Ectodermal cell (in vitro differentiated cells): ENCODE results near the gene ERCC2.
"Not testable (repeated sequence)": the region's sequence is repeated elsewhere in the genome, so short reads cannot be mapped to it uniquely, and the experiment has no call there.

Source experiments
- H3K27ac ChIP-seq: 2 replicates; pipeline ENCODE4 v1.7.0; 2013; ENCODE audit warnings: mild to moderate bottlenecking, low read depth, low read length; ENCODE audit not compliant: insufficient read depth, poor library complexity, severe bottlenecking
- H3K27me3 ChIP-seq: 2 replicates; pipeline ENCODE4 v1.7.0; 2013; ENCODE audit warnings: mild to moderate bottlenecking, low read length; ENCODE audit not compliant: insufficient read depth, control insufficient read depth, poor library complexity, severe bottlenecking
- H3K36me3 ChIP-seq: one replicate; pipeline ENCODE4 v1.7.0; 2013; ENCODE audit warnings: low read length; ENCODE audit not compliant: control insufficient read depth, insufficient read depth
- H3K4me1 ChIP-seq: one replicate; pipeline ENCODE4 v1.7.0; 2013; ENCODE audit warnings: low read length; ENCODE audit not compliant: control insufficient read depth, insufficient read depth
- H3K4me3 ChIP-seq: 2 replicates; pipeline ENCODE4 v1.7.0; 2013; ENCODE audit warnings: low read depth, low read length, control low read depth; ENCODE audit not compliant: insufficient read depth
- H3K9me3 ChIP-seq: 2 replicates; pipeline ENCODE4 v1.7.0; 2013; ENCODE audit warnings: mild to moderate bottlenecking, low read length, moderate library complexity; ENCODE audit not compliant: control insufficient read depth
- WGBS, 2 experiments: methylation state at CpG; one replicate each; pipeline ENCODE4 v1.1.7; 2013; ENCODE audit warnings: missing lambda C conversion rate in 2 of 2; 5-methylcytosine and 5-hydroxymethylcytosine counted together

The ERCC2 gene

DNA sequence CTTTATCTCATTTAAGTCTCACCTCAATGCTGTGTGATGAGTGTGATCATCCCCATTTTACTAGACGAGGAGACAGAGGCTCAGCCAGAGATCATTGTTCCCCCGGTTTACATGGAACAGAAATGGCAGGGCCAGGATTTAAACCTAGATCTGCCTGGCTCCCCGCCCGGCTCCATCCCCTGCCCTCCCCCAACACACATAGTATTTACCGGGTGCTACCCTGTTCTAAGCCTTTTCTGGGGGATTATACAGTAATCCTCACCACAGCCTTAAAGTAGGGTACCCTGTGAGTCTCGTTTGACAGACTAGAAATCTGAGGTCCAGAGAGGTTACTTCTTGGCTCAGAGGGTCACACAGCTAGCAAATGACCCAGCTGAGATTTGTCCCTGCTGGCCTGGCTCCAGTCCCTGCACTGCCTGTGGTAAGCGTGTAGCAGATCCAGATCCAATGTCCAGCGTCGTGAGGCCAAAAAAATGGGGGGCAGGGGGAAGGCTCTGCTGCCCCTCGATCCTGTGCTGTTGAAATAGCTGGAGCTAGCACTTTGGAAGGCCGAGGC is 33.6 kb downstream of the ERCC2 start:
- no peaks in the 10 kb centered on the region for H3K4me1 ChIP-seq
- H3K9me3 ChIP-seq, result no peaks in the 10 kb centered on the region
- no peaks in the 10 kb centered on the region for H3K36me3 ChIP-seq
- 85 to 86% methylated on average over 11 of the region's 11 CpGs for WGBS, 2 experiments
- peaks cover 29% of the 10 kb centered on the region for H3K27me3 ChIP-seq
- no peak overlapping the region for H3K27ac ChIP-seq
- H3K4me3 ChIP-seq, result no peak overlapping the region

- not testable (repeated sequence) for H3K9me3 ChIP-seq, H3K4me3 ChIP-seq, H3K4me1 ChIP-seq, H3K36me3 ChIP-seq, H3K27ac ChIP-seq
- H3K27me3 ChIP-seq, result peaks cover 10% of the 10 kb centered on the region
- 93% methylated on average over 4 of the region's 4 CpGs for WGBS, 2 experiments
Measured at GRCh38 chr19:45334881-45335280, 35.5 kb downstream of the ERCC2 start.

GRCh38 chr19:45333609-45334303 is 36.6 kb downstream of the ERCC2 start:
- Histone ChIP-seq H3K36me3 (no peaks in the 10 kb centered on the region), H3K4me3 (no peak overlapping the region), H3K27ac (no peak overlapping the region), H3K4me1 (no peaks in the 10 kb centered on the region), H3K9me3 (no peaks in the 10 kb centered on the region), H3K27me3 (no peaks in the 10 kb centered on the region)
- WGBS, 2 experiments, result 85 to 88% methylated on average over 10 of the region's 10 CpGs

GRCh38 chr19:45331411-45331810 is 39.0 kb downstream of the ERCC2 start:
- H3K36me3 ChIP-seq, result no peaks in the 10 kb centered on the region
- WGBS, 2 experiments, result 89% methylated on average over 7 of the region's 7 CpGs
- no peak overlapping the region for H3K4me3 ChIP-seq
- no peaks in the 10 kb centered on the region for H3K9me3 ChIP-seq
- no peak overlapping the region for H3K27ac ChIP-seq
- no peaks in the 10 kb centered on the region for H3K4me1 ChIP-seq
- no peaks in the 10 kb centered on the region for H3K27me3 ChIP-seq

GRCh38 chr19:45327404-45328143 is 42.8 kb downstream of the ERCC2 start:
- Histone ChIP-seq H3K4me3 (no peak overlapping the region), H3K9me3 (no peaks in the 10 kb centered on the region), H3K27ac (no peak overlapping the region), H3K36me3 (no peaks in the 10 kb centered on the region), H3K27me3 (peaks cover 19% of the 10 kb centered on the region), H3K4me1 (peaks cover 10% of the 10 kb centered on the region)
- WGBS, 2 experiments, result 82 to 83% methylated on average over 12 to 13 of the region's 13 CpGs

GRCh38 chr19:45324349-45324907 is 45.9 kb downstream of the ERCC2 start:
- 78 to 81% methylated on average over 11 of the region's 11 CpGs for WGBS, 2 experiments
- no peak overlapping the region for H3K27ac ChIP-seq
- peaks cover 12% of the 10 kb centered on the region for H3K4me1 ChIP-seq
- H3K36me3 ChIP-seq, result no peaks in the 10 kb centered on the region
- no peaks in the 10 kb centered on the region for H3K9me3 ChIP-seq
- no peak overlapping the region for H3K4me3 ChIP-seq
- H3K27me3 ChIP-seq, result peaks cover 19% of the 10 kb centered on the region

GRCh38 chr19:45323671-45324081 is 46.7 kb downstream of the ERCC2 start:
- no peak overlapping the region for H3K27ac ChIP-seq
- 7 to 9% methylated on average over 30 of the region's 30 CpGs for WGBS, 2 experiments
- H3K36me3 ChIP-seq, result no peaks in the 10 kb centered on the region
- peaks cover 19% of the 10 kb centered on the region for H3K27me3 ChIP-seq
- no peaks in the 10 kb centered on the region for H3K9me3 ChIP-seq
- H3K4me3 ChIP-seq, result peak overlapping the region; percentile 18
- H3K4me1 ChIP-seq, result peaks cover 12% of the 10 kb centered on the region

DNA sequence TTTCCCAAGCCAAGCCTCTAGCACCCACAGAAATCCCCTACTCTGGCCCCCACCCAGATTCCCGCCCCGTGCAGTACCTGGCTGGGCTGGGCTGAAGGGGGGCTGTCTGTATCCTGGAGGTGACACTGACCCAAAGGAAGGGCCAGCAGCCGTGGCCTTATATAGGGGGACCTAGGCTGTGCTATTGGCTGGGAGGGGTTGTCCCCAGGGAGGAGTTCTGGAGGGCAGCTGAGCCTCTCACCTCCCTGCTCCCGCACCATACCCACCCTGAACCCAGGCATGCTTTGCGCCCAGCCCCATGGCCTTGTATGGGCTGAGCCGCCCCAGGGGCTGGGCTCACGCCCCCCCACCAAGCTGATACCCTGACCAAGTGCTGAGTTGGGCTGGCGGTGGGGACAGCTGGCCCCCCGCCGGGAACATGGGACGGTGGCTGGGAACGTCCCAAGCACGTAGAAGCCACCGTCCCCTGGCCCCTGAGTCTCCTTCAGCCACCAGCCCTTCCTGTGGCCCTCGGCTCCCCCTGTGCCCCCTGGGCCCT is 47.6 kb downstream of the ERCC2 start, which contains the start of gene CKM:
CKM (minus strand) TSS at position 132 of the 538 bp plus-strand sequence. CDS start 3,162 bp downstream, outside the sequence.
- H3K27ac ChIP-seq, result peak within 1 kb of the TSS; percentile 10

DNA sequence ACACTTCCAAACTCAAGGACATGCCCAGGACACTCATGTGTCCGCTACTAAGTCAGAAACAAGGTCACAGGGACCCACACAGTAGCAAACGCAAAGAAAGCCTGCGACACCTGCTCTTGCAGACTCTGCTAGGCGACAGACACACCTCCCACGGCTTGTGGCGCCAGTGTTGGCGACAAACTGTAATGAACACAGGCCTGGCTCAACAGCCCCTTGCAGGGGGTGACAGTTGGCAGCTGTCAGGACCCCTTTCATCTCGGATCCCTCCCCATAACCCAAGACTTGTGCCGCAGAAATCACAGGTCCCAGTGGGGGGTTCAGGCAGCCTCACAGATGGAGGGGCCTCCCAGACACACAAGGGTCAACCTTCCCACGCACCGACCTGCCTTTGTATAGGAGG is 48.1 kb downstream of the ERCC2 start:
- H3K27ac ChIP-seq, result no peak overlapping the region
- H3K4me1 ChIP-seq, result peaks cover 12% of the 10 kb centered on the region
- H3K36me3 ChIP-seq, result no peaks in the 10 kb centered on the region
- no peaks in the 10 kb centered on the region for H3K9me3 ChIP-seq
- whole genome bisulfite sequencing, 2 experiments, result 53 to 59% methylated on average over 9 to 11 of the region's 11 CpGs
- peaks cover 22% of the 10 kb centered on the region for H3K27me3 ChIP-seq
- no peak overlapping the region for H3K4me3 ChIP-seq

More for the DNA sequence above, 47.6 kb downstream of the ERCC2 start, which contains the start of gene CKM:
- peak within 1 kb of the TSS; percentile 18 for H3K4me3 ChIP-seq
- no peaks in the 10 kb centered on the region for H3K36me3 ChIP-seq
- WGBS, 2 experiments, result 62 to 63% methylated on average over 15 of the region's 15 CpGs
- H3K27me3 ChIP-seq, result peaks cover 20% of the 10 kb centered on the region
- H3K4me1 ChIP-seq, result peaks cover 12% of the 10 kb centered on the region
- H3K9me3 ChIP-seq, result no peaks in the 10 kb centered on the region

- peaks cover 22% of the 10 kb centered on the region for H3K27me3 ChIP-seq
- 83% methylated on average over 7 of the region's 7 CpGs for WGBS, 2 experiments
- H3K36me3 ChIP-seq, result no peaks in the 10 kb centered on the region
- peaks cover 12% of the 10 kb centered on the region for H3K4me1 ChIP-seq
- no peak overlapping the region for H3K4me3 ChIP-seq
- H3K27ac ChIP-seq, result no peak overlapping the region
- H3K9me3 ChIP-seq, result no peaks in the 10 kb centered on the region
Measured at GRCh38 chr19:45321848-45322247, 48.5 kb downstream of the ERCC2 start.
